Loucy (cell line): Measurements from ENCODE around the gene MISP3.

ENCODE experiments used
- H2AFZ ChIP-seq: fragments of 200-600 bp; sonication (generic); 2 replicates; pipeline ENCODE4 v1.6.0; 2016; ENCODE audit warnings: antibody characterized with exemption, mild to moderate bottlenecking, low read length, moderate library complexity
- H3F3A ChIP-seq: fragments of 200-600 bp; 2 replicates; pipeline ENCODE4 v1.6.0; 2016; ENCODE audit warnings: antibody characterized with exemption, low read depth, mild to moderate bottlenecking
- H3K27me3 ChIP-seq: fragments of 200-600 bp; sonication (generic); 2 replicates; pipeline ENCODE4 v1.6.1; 2014; ENCODE audit warnings: low read length, mild to moderate bottlenecking; ENCODE audit not compliant: insufficient read depth, poor library complexity, severe bottlenecking
- H3K36me3 ChIP-seq: fragments of 200-600 bp; sonication (generic); 2 replicates; pipeline ENCODE4 v1.6.1; 2016; ENCODE audit warnings: low read length; ENCODE audit not compliant: insufficient read depth
- H3K4me1 ChIP-seq: fragments of 200-600 bp; sonication (generic); 2 replicates; pipeline ENCODE4 v1.5.1; 2014; ENCODE audit warnings: low read length, mild to moderate bottlenecking; ENCODE audit not compliant: insufficient read depth, poor library complexity, severe bottlenecking
- H3K4me2 ChIP-seq: fragments of 200-600 bp; sonication (generic); 2 replicates; pipeline ENCODE4 v1.6.0; 2014; ENCODE audit warnings: antibody characterized with exemption, low read length, low read depth, mild to moderate bottlenecking; ENCODE audit not compliant: poor library complexity, severe bottlenecking
- H3K4me3 ChIP-seq: fragments of 200-600 bp; sonication (generic); 2 replicates; pipeline ENCODE4 v1.5.1; 2014; ENCODE audit warnings: low read length, mild to moderate bottlenecking, mixed read lengths; ENCODE audit not compliant: poor library complexity, severe bottlenecking
- H3K79me2 ChIP-seq: fragments of 200-600 bp; sonication (generic); 2 replicates; pipeline ENCODE4 v1.6.1; 2014; ENCODE audit warnings: low read length; ENCODE audit not compliant: insufficient read depth
- H3K9ac ChIP-seq: fragments of 200-600 bp; sonication (generic); 2 replicates; pipeline ENCODE4 v1.6.0; 2014; ENCODE audit warnings: mild to moderate bottlenecking, low read depth, low read length, moderate library complexity; ENCODE audit not compliant: poor library complexity, severe bottlenecking
- H3K9me2 ChIP-seq: fragments of 200-600 bp; sonication (generic); replicated peaks from 2 replicates; pipeline ENCODE4 v1.6.1; 2016; ENCODE audit warnings: low read depth, low read length, mixed read lengths
- H3K9me3 ChIP-seq: fragments of 200-600 bp; sonication (generic); 2 replicates; pipeline ENCODE4 v1.6.1; 2014; ENCODE audit warnings: mild to moderate bottlenecking, antibody characterized with exemption, low read length, low read depth; ENCODE audit not compliant: insufficient read depth
- H4K20me1 ChIP-seq: fragments of 200-600 bp; sonication (generic); 2 replicates; pipeline ENCODE4 v1.6.0; 2014; ENCODE audit warnings: antibody characterized with exemption, low read length, mild to moderate bottlenecking; ENCODE audit not compliant: insufficient read depth, poor library complexity, severe bottlenecking
- EZH2phosphoT487 ChIP-seq: fragments of 200-600 bp; IDR thresholded peaks from 2 replicates; pipeline ENCODE4 v1.6.1; 2018; ENCODE audit warnings: antibody characterized with exemption, mild to moderate bottlenecking, moderate library complexity, borderline replicate concordance
- TF ChIP-seq, protein P1 (sequence below): fragments of 200-600 bp; sonication (generic); conservative IDR thresholded peaks from 2 replicates; pipeline ENCODE4 v1.5.1; 2014; ENCODE audit warnings: mild to moderate bottlenecking, antibody characterized with exemption, low read length

MISP3 gene

DNA sequence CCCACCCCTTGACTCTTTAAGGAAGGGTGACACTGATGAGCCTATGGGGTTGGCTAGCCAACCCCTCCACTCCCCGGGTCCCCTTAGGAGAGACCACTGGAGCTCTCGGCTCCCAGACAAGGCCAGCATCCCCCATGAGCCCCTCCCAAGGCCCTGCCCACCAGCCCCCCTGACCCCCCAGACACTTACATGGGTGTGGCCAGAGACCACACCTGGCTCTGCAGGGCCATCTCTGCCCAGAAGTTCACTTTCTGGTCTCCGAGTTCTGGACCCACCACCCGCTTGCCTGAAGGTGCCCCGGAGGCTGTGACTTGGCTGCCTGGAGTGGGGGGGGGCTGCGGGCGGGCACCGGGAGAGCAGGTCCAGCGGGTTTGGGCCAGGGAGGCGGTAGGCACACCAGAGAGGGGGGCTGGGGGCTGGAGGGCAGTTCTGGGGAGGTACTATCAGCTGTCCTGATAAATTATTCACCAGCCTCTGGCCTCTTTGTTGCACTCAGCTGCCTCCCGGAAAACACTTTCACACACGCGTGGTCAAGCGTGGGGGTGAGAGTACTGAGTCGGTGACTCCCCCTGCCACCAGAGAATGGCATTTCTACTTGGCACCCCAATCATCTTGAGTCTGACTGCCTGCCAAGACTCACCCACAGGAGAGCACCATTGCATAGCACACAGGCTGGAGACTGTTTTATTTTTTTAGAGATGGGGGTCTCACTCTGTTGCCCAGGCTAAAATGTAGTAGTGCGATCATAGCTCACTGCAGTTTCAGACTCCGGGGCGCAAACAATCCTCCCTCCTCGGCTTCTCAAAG is 10.6 kb upstream of the MISP3 start, which contains the start of gene PALM3:
PALM3 (minus strand) TSS at position 326 of the 807 bp plus-strand sequence; CDS start at position 230, 96 bp downstream.
- no peaks in the 10 kb centered on the region for H3K9me3 ChIP-seq
- no peaks in the 10 kb centered on the region for H3K36me3 ChIP-seq
- H3K79me2 ChIP-seq, result no peaks in the 10 kb centered on the region
- TF ChIP-seq, protein P1, sequence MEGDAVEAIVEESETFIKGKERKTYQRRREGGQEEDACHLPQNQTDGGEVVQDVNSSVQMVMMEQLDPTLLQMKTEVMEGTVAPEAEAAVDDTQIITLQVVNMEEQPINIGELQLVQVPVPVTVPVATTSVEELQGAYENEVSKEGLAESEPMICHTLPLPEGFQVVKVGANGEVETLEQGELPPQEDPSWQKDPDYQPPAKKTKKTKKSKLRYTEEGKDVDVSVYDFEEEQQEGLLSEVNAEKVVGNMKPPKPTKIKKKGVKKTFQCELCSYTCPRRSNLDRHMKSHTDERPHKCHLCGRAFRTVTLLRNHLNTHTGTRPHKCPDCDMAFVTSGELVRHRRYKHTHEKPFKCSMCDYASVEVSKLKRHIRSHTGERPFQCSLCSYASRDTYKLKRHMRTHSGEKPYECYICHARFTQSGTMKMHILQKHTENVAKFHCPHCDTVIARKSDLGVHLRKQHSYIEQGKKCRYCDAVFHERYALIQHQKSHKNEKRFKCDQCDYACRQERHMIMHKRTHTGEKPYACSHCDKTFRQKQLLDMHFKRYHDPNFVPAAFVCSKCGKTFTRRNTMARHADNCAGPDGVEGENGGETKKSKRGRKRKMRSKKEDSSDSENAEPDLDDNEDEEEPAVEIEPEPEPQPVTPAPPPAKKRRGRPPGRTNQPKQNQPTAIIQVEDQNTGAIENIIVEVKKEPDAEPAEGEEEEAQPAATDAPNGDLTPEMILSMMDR, result no peak
- no peak for TF ChIP-seq EZH2phosphoT487
- no peak within 1 kb of the TSS for H3K4me2 ChIP-seq
- H3F3A ChIP-seq, result no peaks in the 10 kb centered on the region
- H3K9ac ChIP-seq, result no peak within 1 kb of the TSS
- no peak within 1 kb of the TSS for H2AFZ ChIP-seq
- no peak within 1 kb of the TSS for H3K4me3 ChIP-seq
- no peaks in the 10 kb centered on the region for H3K9me2 ChIP-seq
- H3K27me3 ChIP-seq, result no peaks in the 10 kb centered on the region
- H4K20me1 ChIP-seq, result no peaks in the 10 kb centered on the region
- no peaks in the 10 kb centered on the region for H3K4me1 ChIP-seq

DNA sequence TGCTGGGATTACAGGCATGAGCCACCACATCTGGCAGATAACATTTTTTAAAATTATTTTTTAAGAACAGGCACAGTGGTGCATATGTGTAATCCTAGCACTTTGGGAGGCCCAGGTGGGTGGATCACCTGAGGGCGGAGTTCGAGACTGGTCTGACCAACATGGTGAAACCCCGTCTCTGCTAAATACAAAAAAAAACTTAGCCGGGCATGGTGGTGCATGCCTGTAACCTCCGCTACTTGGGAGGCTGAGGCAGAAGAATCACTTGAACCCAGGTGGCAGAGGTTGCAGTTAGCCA is 10.1 kb upstream of the MISP3 start:
- no peaks in the 10 kb centered on the region for H3K79me2 ChIP-seq
- TF ChIP-seq, protein P1, result no peak
- no peak for TF ChIP-seq EZH2phosphoT487
- H3K36me3 ChIP-seq, result no peaks in the 10 kb centered on the region
- no peaks in the 10 kb centered on the region for H3F3A ChIP-seq
- H3K4me1 ChIP-seq, result no peaks in the 10 kb centered on the region
- H3K4me2 ChIP-seq, result no peak overlapping the region
- H2AFZ ChIP-seq, result no peak overlapping the region
- H3K9me3 ChIP-seq, result no peaks in the 10 kb centered on the region
- no peaks in the 10 kb centered on the region for H3K27me3 ChIP-seq
- H3K9me2 ChIP-seq, result no peaks in the 10 kb centered on the region
- H4K20me1 ChIP-seq, result no peaks in the 10 kb centered on the region
- H3K4me3 ChIP-seq, result no peak overlapping the region
- H3K9ac ChIP-seq, result no peak overlapping the region

DNA sequence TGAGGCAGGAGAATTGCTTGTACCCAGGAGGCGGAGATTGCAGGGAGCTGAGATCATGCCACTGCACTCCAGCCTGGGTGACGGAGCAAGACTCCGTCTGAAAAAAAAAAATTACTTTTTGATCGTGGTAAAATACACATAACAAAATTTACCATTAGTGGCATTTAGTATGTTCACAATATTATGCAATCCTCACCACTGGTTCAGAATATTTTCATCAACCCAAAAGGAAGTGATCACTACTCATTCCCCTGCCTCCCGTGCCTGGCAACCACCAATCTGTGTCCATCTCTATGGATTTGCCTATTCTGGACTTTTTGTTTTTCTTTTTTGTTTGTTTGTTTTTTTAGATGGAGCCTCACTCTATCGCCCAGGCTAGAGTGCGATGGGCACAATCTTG is 9.5 kb upstream of the MISP3 start:
- no peaks in the 10 kb centered on the region for H3F3A ChIP-seq
- H3K9ac ChIP-seq, result no peak overlapping the region
- TF ChIP-seq, protein P1, result no peak
- no peak for TF ChIP-seq EZH2phosphoT487
- H3K27me3 ChIP-seq, result no peaks in the 10 kb centered on the region
- H4K20me1 ChIP-seq, result no peaks in the 10 kb centered on the region
- H3K9me3 ChIP-seq, result no peaks in the 10 kb centered on the region
- H3K4me3 ChIP-seq, result no peak overlapping the region
- H3K4me1 ChIP-seq, result no peaks in the 10 kb centered on the region
- no peaks in the 10 kb centered on the region for H3K79me2 ChIP-seq
- H2AFZ ChIP-seq, result no peak overlapping the region
- no peak overlapping the region for H3K4me2 ChIP-seq
- H3K36me3 ChIP-seq, result no peaks in the 10 kb centered on the region
- H3K9me2 ChIP-seq, result no peaks in the 10 kb centered on the region
